ENCODE results near the gene BCAS3.

DNA sequence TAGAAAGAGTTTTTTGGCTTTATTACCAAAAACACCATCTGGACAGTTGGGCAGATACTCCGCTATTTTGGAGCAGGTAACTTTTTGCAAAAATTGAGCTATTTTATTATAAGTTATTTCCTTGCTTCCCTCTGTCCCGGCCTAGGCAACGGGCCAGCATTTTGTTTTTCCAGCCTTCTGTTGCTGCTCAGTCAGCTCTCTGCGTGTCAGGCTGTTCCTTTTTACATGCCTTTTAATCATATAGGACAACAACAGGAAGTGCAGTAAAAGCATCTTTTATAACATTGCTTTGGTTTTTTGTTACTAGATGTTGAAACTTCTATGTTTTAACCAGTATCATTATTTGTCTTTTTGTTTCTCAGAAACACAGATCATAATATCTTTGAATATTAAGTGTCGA lies 47.3 kb upstream of the BCAS3 start:
- TF ChIP-seq POLR2AphosphoS5 (IDR thresholded peaks at IDR 0.05): no peak
- TF ChIP-seq, protein P1, sequence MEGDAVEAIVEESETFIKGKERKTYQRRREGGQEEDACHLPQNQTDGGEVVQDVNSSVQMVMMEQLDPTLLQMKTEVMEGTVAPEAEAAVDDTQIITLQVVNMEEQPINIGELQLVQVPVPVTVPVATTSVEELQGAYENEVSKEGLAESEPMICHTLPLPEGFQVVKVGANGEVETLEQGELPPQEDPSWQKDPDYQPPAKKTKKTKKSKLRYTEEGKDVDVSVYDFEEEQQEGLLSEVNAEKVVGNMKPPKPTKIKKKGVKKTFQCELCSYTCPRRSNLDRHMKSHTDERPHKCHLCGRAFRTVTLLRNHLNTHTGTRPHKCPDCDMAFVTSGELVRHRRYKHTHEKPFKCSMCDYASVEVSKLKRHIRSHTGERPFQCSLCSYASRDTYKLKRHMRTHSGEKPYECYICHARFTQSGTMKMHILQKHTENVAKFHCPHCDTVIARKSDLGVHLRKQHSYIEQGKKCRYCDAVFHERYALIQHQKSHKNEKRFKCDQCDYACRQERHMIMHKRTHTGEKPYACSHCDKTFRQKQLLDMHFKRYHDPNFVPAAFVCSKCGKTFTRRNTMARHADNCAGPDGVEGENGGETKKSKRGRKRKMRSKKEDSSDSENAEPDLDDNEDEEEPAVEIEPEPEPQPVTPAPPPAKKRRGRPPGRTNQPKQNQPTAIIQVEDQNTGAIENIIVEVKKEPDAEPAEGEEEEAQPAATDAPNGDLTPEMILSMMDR (IDR thresholded peaks at IDR 0.05 in 8 of 11, conservative IDR thresholded peaks at IDR 0.05 in 3 of 11): no peak

All from spleen (tissue), 7 donors.